GM12872 (cell line): ENCODE results near the gene PDE8A.

ENCODE experiments used
- TF ChIP-seq, protein P1 (sequence below): IDR thresholded peaks from 3 replicates; pipeline ENCODE4 v1.5.1; 2011; ENCODE audit warnings: low read depth, mild to moderate bottlenecking, low read length, moderate library complexity; ENCODE audit not compliant: insufficient read depth

PDE8A gene

DNA sequence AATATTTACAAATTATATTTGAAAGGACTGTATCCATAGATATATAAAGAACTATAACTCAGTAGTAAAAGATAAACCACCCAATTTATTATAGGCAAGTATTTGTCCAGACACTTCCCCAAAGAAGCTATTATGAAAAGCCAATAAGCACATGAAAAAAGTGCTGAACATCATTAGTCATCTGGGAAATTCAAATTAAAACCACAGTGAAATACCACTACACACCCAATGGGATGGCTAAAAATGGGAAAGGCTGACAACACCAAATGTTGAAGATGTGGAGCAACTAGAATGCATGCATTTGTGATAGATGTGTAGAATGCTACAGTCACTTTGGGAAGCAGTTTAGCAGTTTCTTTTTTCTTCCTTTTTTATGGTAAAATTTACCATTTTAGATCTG, 147.0 kb downstream of the PDE8A start:
- TF ChIP-seq, protein P1, sequence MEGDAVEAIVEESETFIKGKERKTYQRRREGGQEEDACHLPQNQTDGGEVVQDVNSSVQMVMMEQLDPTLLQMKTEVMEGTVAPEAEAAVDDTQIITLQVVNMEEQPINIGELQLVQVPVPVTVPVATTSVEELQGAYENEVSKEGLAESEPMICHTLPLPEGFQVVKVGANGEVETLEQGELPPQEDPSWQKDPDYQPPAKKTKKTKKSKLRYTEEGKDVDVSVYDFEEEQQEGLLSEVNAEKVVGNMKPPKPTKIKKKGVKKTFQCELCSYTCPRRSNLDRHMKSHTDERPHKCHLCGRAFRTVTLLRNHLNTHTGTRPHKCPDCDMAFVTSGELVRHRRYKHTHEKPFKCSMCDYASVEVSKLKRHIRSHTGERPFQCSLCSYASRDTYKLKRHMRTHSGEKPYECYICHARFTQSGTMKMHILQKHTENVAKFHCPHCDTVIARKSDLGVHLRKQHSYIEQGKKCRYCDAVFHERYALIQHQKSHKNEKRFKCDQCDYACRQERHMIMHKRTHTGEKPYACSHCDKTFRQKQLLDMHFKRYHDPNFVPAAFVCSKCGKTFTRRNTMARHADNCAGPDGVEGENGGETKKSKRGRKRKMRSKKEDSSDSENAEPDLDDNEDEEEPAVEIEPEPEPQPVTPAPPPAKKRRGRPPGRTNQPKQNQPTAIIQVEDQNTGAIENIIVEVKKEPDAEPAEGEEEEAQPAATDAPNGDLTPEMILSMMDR: no peak

DNA sequence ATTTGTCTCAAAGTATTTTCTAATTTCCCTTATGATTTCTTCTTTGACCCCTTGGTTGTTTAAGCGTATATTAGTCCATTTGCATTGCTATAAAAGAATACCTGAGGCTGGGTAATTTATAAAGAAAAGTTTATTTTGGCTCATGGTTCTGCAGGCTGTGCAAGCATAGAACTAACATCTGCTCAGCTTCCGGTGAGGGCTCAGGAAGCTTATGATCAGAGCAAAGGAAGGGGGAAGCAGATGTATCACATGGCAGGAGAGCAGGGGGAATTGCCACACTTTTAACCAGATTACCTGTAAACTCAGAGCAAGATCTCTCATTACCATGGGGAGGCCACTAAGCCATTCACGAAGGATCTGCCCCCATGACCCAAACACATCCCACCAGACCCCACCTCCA, 148.2 kb downstream of the PDE8A start:
- TF ChIP-seq, protein P1: no peak

DNA sequence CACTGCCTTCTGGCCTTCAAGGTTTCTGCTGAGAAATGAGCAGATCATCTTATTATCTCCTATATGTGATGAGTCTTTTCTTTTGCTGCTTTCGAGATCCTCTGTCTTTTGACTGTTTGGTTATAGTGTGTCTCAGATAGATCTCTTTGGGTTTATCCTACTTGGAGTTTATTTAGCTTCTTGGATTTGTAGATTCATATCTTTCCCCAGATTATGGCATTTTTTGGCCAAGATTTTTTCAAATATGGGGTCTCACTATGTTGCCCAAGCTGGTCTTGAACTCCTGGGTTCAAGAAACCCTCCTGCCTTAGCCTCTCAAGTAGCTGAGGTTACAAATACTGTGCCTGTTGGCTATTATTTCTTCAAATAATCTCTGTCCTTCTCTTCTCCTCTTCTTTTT, 150.3 kb downstream of the PDE8A start:
- TF ChIP-seq, protein P1: no peak

DNA sequence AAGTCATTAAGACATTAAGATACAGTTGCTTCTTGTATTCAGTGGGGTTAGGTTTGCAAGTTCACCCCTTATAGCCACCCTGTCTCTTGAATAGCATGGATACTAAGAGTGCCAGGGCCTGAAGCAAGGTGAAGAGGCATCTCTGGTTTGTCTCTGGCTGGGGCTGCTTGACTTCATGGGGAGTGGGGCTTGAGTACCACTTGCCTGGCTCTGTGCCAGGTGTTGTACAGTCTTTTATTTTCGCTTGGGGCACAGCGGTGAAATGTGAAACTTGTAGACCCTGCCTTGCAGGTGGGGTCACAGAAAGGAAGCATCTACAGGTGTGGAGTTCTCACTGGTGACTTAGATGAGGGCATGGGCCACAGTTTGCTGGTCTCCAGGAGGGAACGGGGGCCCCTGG, 152.1 kb downstream of the PDE8A start:
- TF ChIP-seq, protein P1: no peak

DNA sequence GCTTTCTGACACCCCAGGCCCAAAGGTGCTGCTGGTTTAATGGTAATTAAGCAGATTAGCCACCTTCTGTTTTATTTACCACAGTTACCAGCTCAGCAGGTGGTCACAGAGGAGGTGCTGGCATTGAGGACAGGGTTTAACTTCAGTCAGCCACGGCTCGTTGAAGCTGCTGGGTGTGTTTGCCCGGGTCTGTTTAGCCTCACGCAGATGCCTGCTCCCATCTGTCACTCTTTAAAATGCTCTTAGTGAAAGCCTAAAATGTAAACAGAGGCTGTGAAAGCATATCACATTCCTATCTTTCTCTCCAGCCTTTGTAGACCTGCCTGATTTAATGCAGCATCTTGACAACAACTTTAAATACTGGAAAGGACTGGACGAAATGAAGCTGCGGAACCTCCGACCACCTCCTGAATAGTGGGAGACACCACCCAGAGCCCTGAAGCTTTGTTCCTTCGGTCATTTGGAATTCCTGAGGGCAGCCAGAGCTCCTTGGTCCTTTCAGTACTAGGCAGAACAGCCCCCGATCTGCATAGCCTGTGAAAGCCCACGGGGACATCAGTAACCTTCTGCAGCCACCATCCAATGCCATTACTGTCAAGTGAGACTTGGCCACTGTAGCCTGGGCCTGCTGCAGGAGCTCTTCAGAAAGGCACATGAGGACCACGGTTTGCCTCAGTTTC, 156.0 kb downstream of the PDE8A start:
- TF ChIP-seq, protein P1: no peak

DNA sequence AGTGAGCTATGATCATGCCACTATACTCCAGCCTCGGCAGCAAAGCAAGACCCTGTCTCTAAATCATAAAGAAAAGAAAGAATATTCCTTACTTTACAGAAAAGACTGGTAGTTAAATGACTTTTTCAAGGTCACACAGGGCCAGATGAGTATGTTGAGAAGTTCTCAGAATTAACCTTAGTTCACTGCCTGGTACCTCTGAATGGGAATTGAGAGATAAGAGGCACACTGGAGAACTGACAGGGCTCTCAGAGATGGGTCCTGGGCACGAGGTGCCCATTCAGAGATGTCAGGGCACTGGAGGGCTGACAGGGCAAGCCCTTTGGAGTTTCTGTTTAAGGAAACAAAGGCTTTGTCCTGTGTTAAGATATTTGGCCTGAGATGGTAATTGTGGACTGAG, 157.7 kb downstream of the PDE8A start:
- TF ChIP-seq, protein P1: no peak

DNA sequence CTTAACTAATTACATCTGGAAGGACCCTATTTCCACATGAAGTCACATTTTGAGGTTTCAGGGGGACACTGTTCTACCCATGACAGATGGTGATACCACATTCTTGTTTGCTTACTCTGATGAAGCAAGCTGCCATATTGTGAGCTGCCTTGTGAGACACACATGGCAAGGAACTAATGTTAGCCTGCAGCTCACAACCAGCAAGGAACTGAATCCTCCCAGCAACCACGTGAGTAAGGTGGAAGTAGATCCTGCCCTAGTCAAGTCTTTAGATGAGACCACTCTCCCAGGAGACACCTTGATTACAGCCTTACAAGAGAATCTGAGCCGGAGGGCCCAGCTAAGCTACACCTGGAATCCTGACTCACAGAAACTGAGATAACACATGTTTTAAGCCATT, 160.1 kb downstream of the PDE8A start:
- TF ChIP-seq, protein P1: no peak

DNA sequence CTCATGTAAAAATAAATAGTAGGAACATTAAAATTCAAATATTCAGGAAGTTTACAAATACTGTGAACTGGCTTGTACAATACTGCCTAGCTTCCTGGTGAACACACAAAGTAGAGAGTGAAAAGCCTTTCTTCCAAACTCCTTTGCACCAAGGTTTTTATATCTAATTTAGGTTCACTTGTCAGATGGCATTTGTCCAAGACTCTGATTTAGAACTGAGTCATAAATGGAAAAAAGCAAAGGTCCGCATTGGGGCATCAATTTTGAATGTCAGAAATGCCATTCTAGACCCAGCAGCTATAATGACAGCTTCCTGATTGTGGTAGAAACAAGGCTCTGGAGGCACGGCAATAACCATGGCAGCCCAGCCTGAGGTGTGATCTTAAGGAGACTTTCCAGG, 160.7 kb downstream of the PDE8A start:
- TF ChIP-seq, protein P1: no peak
